ENCODE measurements around the gene PIR.

GRCh38 chrX:15451913-15452312, 41.2 kb downstream of the PIR start:
- TF ChIP-seq, protein P1, sequence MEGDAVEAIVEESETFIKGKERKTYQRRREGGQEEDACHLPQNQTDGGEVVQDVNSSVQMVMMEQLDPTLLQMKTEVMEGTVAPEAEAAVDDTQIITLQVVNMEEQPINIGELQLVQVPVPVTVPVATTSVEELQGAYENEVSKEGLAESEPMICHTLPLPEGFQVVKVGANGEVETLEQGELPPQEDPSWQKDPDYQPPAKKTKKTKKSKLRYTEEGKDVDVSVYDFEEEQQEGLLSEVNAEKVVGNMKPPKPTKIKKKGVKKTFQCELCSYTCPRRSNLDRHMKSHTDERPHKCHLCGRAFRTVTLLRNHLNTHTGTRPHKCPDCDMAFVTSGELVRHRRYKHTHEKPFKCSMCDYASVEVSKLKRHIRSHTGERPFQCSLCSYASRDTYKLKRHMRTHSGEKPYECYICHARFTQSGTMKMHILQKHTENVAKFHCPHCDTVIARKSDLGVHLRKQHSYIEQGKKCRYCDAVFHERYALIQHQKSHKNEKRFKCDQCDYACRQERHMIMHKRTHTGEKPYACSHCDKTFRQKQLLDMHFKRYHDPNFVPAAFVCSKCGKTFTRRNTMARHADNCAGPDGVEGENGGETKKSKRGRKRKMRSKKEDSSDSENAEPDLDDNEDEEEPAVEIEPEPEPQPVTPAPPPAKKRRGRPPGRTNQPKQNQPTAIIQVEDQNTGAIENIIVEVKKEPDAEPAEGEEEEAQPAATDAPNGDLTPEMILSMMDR (IDR thresholded peaks at IDR 0.05) = no peak
- no peak for TF ChIP-seq POLR2A (IDR thresholded peaks at IDR 0.05)
